Astrocyte of the spinal cord (primary cell): ENCODE data around the gene POLR3G.

Experiments used
- DNase-seq: peaks from one replicate; pipeline ENCODE4 v3.0.0; 2011; ENCODE audit warnings: low read depth, low spot score
- H3K4me3 ChIP-seq: 2 replicates; pipeline ENCODE4 v1.5.1; 2011; ENCODE audit warnings: low read depth, mild to moderate bottlenecking, low read length, moderate library complexity
- in situ Hi-C: cut with HindIII; loops from 2 replicates; pipeline ENCODE4 v1.10.0; 2017; ENCODE audit warnings: low sequenced_read_pairs
- TF ChIP-seq, protein P1 (sequence below): IDR thresholded peaks from 2 replicates; pipeline ENCODE4 v1.5.1; 2012; ENCODE audit warnings: low read depth, mild to moderate bottlenecking, low read length, inconsistent platforms

Gene POLR3G, protein sequence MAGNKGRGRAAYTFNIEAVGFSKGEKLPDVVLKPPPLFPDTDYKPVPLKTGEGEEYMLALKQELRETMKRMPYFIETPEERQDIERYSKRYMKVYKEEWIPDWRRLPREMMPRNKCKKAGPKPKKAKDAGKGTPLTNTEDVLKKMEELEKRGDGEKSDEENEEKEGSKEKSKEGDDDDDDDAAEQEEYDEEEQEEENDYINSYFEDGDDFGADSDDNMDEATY

DNA sequence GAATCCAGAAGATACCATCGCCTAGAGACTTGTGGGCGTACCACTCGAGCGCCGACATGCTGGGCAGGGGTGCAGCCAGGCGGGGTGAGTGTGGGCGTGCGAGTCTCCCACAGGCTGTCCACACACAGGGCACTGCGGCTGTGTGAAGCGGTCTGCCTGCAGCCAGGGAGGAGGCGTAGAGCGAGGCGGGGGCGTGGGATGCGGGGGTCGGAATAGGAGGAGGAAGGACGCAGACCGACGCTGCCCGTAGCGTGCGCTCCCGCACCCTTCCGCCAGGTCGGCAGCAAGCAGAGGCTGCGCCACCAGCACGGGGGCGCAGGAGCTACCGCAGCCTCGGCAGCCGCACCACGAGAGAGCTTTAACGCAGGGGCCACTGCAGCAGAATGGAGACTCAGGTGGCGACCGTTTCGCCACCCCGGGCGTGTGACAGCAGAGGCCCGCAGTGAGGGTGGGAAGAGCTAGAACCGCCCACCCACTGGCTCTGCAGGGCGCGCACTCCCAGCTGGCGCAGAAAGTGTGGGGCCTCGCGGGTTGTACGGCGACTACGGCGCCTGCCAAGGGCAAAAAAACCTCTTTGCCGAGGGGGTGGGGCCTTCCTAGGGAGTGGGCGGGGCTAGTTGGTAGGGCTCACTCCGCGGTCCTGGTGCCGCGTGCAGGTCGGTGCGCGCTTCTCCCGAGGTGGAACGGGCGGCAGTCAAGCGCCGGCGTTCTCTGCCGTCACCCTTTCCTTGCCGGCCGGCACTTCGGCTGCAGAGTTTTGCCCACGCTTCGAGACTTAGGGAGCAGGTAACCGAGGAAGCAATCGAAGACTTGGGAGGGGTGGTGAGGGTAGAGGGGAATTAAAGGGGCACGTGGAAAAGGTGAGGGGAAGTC lies at the start of gene POLR3G, which contains the start of gene MBLAC2:
POLR3G (plus strand) TSS at position 630 of the 873 bp plus-strand sequence. CDS start 10,704 bp downstream, outside the sequence.
MBLAC2 (minus strand) TSS at position 537 of the 873 bp plus-strand sequence; CDS start at position 58, 479 bp downstream.
- peak within 1 kb of the TSS; percentile 54 for H3K4me3 ChIP-seq
- TF ChIP-seq, protein P1, sequence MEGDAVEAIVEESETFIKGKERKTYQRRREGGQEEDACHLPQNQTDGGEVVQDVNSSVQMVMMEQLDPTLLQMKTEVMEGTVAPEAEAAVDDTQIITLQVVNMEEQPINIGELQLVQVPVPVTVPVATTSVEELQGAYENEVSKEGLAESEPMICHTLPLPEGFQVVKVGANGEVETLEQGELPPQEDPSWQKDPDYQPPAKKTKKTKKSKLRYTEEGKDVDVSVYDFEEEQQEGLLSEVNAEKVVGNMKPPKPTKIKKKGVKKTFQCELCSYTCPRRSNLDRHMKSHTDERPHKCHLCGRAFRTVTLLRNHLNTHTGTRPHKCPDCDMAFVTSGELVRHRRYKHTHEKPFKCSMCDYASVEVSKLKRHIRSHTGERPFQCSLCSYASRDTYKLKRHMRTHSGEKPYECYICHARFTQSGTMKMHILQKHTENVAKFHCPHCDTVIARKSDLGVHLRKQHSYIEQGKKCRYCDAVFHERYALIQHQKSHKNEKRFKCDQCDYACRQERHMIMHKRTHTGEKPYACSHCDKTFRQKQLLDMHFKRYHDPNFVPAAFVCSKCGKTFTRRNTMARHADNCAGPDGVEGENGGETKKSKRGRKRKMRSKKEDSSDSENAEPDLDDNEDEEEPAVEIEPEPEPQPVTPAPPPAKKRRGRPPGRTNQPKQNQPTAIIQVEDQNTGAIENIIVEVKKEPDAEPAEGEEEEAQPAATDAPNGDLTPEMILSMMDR = peak; percentile 44
- DNase-seq = peak; percentile 93
- in situ Hi-C loops = no loop called here

DNA sequence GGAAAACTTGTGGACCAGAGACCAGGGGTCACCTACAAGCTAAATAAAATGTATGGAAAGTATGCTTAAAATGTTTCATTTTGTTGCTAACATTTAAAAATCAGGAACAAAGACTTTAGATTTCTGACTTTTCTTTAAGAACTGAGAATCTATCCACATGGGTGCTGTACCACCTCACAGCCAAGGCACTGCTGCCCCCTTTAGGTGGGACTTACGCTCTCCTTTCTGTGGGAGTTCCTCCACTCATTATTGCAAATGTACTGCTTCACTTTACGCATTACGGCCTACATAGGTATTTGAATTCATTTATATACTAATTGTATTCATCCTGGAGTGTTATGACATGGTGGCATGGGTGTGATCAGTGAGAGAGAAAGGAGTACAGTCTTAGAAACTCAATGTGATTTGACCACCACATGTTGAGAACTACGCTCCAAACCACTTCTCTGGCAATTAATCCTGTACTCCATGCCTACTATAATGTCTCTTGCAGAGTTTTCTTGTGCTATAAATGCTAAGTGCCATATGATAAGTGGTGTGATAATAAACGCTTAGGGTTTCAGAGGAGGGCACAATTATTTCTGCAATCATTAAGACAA lies 40.4 kb upstream of the POLR3G start:
- TF ChIP-seq, protein P1 = peak; percentile 82
- in situ Hi-C loops = no loop called here
- no peak overlapping the region for H3K4me3 ChIP-seq
- peak; percentile 47 for DNase-seq

DNA sequence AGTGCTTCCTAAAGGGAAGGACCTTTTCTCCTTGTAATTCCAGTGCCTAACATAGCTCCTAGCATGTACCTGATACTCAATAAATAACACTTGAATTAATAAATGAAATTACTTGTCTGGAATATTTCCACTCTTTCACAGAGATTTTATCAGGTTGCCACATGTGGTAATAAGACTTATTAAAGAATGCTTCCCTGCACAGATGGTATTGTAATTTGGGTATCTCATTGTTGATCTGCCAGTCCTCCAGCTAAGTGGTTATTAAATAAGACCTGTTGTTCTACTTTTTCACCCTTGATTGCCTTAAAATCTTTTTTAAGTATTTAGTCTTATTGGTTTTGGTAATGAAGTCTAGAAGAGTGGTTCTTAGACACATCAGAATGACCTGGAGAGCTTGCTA lies 37.0 kb upstream of the POLR3G start:
- no peak for DNase-seq
- TF ChIP-seq, protein P1 = no peak
- H3K4me3 ChIP-seq = no peak overlapping the region
- in situ Hi-C loops = no loop called here

DNA sequence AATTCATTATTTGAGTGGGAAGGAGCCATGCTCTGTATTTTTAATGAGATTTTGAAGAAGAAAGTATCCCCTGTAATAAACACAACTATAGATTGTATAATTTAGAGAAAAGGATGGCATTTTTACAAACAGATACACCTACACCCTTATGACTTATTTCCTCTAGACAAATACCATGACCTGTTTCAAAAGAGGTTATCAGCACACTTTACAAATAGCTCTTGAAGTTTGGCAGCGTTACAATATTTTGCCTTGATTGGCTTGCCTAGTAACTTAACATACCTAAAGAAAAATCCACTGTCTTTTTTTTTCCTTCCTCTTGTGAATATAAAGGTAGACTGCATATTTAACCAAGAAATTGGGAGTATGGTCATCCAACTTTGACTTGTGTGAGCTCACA lies 36.6 kb upstream of the POLR3G start:
- in situ Hi-C loops = no loop called here

DNA sequence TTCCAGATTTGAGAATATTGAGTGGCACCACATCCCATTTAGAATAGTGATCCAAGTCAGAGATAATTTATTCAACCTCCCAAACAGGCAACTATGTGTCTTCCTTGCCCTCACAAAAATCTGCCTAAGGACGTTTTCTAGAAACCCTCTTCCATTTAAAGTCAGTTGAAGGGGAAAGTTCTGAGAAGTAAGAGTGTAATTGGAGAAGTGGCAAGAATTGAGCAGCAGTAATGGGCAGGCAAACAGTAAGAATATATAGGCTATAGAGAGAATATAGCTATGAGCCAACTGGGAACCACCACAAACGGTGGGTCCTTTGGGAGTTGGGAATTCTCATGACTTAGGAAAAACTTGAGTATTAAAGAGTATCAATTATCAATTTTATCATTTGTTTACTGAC lies 34.0 kb upstream of the POLR3G start:
- in situ Hi-C loops = no loop called here
- DNase-seq = peak; percentile 1
- no peak overlapping the region for H3K4me3 ChIP-seq
- TF ChIP-seq, protein P1 = no peak

More for the DNA sequence above, 36.6 kb upstream of the POLR3G start:
- DNase-seq = no peak
- H3K4me3 ChIP-seq = no peak overlapping the region
- TF ChIP-seq, protein P1 = no peak

DNA sequence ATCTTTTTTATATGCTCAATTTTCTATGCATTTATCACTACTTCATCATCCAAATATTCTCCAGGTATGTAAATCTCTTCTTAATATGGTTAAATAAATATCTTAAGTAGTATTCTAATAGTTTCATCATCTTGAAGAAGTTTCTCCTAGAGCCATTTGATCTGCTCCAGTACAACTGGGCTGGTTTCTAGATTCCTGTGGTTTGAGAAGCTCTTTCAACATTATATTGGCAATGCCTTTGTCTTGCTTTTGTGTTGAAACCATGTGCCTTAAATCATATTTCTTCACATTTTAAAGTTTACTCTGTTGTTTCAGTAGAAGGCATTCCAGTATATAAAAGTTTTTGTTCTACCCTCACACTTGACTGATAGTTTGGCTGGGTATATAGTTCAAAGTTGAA lies 27.7 kb upstream of the POLR3G start:
- TF ChIP-seq, protein P1 = no peak
- DNase-seq = peak; percentile 1
- no peak overlapping the region for H3K4me3 ChIP-seq
- in situ Hi-C loops = no loop called here
